NCI-H524 treated with DMSO at 0.1 percent for 48 hours (cell line): ENCODE results near the gene HDGFL2.
"Not testable (repeated sequence)": the region's sequence is repeated elsewhere in the genome, so short reads cannot be mapped to it uniquely, and the experiment has no call there.

Experiments
- DNase-seq: peaks from one replicate; lab custom pipeline; 2025; lab: John Stamatoyannopoulos, UW

Gene HDGFL2

DNA sequence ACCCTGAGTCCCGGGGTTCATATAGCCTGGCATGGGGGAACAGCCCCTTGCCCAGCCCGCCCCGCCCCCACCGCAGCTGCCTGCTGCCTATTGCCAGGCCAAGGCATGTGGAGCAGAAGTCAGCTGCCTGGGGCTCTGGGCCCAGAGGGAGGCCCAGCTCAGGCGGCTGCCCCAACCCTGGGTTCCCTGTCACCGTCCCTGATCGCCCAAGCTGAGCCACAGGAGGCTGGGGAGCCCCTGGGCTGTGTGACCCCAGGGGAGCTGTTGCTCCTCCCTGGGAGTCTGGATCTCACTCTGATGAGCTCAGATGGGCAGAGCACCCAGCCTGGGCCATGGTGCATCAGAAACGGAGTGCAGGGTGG is 44.8 kb downstream of the HDGFL2 start:
- no peak for DNase-seq

DNA sequence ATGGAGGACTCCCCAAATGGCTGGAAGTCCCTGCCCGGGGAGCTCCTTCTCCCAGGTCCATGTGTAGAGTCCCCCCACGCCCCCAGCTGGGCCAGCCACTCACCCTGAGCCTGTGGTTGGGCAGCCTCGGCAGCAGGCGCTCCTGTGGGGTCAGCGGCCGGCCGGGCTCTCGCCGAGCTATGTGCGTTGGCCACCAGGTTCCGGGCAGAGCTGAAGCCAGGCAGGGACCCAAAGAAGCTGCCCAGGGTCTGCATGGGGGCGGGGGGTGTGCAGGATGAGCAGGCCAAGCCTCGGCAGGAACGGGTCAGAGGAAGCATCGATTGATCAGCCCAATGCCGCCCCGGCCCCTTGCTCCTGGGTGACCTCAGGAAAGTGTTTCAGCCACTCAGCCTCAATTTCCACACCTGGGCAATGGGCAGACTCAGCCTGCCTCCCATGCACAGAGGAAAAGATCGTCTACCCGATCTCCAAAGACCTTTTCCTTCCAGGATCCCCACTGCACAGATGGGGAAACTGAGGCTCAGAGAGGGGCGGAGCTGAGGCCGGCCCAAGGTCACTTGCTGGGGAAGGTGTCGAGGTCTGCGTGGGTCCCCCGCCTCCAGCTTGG is 45.5 kb downstream of the HDGFL2 start:
- no peak for DNase-seq

DNA sequence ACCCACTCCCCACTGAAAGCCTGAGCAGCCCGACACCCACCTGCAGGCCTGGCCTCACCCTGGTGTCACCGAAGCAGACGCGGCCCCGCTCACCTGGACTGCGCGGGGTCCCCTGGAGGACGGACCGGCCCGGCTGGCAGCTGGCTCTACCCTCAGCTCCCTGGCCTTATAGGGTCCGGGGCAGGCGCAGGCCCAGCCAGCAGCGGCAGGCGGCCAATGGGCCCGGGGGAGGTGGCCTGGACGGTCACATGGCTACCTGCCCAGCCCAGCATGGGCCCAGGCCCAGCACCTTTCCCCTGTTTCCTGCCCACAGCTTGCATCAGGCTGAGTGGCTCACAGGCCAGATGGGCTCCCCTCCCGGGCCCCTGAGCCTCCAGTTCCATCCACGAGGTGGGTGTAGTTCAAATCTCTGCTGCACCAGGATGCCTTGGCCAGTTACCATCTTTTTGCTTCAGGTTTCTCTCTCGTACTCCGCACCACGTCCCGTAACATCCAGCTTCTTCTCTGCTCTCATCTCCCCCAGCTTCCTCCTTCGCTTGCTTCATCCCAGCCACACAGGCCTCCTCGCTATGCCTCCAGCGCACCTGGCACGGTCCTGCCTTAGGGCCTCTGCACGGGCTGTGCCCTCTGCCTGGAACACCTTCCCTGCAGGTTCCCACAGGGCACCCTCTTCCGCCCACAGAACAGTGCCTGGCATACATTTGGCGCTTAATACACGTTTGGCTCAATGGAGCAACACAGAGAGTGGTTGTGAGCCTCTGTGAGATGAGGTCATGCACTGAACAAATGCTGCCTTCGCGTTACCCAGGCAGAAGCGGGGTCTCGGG is 46.5 kb downstream of the HDGFL2 start, which contains the start of gene PLIN4:
TSS of gene PLIN4 (minus strand) at position 142 of the 827 bp plus-strand sequence. CDS start 214 bp downstream, outside the sequence.
- no peak for DNase-seq

DNA sequence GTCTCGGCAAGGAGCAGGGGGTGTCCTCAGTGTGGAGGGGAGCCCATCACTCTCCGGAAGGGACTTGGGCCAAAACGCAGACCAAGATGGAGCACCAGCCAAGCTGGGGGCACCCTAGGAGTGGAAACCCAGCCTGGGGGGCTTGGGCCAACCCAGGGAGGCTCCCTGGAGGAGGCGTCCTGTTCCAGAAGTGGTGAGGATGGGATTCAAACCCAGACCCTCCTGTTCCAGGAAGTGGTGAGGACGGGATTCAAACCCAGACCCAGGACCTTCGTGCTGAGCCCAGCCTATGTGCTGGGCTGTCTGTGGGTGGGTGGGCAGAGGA is 47.0 kb downstream of the HDGFL2 start:
- no peak for DNase-seq

DNA sequence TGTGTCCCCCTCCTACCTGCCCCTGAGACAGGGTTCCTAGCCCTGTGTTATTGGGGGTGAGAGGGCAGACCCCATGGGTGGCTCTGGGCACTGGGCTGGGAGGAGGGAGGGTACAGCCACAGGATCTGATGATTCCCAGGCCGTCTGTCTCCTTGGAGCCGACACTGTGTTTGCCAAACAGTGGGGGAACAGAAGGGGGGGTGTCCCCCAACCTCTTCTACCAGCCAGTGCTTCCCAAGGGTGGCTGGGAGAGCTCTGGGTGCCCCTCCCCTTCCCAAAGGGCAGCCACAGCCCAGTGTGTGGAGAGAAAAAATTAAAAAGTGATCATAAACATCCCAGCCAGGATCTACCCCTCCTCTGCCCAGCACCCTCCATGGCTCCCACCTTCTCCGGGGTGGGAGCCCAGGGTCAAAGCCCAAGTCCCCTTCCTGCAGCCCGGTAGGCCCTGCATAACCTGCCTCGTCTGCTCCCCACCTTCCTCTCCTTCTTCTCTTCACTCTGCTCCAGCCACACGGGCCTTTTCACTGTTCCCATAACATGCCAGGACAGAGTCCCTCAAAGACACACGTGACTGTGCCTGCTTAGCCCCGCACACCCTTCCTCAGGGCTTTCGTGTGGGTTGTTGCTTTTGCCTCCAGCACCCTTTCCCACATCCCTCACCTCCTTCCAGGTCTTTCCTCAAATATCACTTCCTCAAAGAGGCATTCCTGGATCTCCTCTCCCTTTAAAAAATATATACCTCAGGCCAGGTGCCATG is 47.6 kb downstream of the HDGFL2 start:
- DNase-seq = no peak

DNA sequence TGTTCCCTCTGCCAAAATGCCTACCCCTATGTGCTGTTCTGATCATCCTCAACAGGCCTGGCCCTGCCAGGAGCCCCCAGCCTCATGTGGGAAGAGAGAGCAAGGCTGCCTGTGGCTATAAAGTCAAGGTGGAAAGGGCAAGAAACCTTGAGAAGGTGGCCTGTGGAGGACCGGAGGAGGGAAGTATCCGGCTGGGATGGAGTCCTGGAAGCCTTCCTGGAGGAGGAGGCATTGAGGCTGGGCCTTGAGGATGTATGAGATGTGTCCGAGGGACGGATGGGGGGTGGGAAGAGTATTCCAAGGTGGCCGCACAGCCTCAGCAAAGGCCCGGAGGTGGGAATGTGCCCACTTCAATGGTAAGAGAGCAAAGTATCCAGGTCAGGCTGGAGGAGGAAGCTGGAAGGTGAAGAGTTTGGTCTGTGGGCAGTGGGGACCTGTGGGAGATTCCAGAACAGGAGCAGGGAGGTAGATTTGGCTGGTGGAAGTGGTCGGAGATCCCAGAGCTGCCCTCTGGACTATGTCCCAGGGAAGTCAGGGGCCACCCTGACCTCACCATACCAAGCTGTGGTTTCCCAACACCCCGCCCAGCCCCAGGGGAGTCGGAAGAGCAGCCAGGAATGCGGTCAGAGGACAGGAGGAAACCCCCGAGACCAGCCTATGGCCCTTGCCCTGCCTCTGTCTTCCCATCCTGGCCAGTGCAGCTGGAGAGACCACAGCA is 49.2 kb downstream of the HDGFL2 start:
- no peak for DNase-seq

DNA sequence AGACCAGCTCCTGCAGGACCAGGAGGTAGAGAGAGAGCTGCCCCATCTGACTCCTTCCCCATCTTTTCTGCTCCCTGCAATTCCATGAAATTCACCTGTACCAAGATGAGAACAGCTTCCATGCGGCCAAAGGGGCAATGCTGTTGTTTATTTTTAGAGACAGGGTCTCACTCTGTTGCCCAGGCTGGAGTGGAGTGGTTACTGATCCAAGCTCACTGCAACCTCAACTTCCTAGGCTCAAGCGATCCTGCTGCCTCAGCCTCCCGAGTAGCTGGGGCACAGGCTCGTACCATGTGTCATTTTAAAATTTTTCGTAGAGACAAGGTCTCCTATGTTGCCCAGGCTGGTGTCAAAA is 49.8 kb downstream of the HDGFL2 start:
- no peak for DNase-seq

DNA sequence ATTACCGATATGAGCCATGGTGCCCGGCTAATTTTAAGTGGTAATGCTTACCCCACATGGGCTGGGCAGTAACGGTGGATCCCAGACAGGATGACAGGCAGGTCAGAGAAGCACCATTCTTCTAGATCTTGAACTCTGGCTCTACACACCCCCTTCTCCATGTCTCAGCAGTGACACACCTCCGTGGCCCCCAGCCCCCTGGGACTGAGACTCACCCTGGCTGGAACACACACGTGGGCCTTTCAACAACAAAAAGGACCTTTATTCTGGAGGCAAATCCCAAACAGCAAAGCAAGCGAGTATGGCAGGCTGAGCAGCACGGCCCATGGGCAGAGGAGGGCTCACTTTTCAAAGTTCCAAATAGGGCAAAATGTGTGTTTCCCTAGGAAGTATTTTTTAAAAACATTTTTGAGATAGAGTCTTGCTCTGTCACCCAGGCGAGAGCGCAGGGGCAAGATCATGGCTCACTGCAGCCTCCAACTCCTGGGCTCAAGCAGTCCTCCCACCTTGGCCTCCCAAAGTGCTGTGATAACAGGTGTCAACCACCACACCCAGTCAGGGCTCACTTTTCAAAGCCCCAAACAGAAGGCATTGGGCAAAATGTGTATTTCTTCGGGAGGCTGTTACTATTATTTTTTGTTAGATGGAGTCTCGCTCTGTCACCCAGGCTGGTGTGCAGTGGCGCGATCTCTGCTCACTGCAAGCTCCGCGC is 50.4 kb downstream of the HDGFL2 start:
- DNase-seq = no peak

DNA sequence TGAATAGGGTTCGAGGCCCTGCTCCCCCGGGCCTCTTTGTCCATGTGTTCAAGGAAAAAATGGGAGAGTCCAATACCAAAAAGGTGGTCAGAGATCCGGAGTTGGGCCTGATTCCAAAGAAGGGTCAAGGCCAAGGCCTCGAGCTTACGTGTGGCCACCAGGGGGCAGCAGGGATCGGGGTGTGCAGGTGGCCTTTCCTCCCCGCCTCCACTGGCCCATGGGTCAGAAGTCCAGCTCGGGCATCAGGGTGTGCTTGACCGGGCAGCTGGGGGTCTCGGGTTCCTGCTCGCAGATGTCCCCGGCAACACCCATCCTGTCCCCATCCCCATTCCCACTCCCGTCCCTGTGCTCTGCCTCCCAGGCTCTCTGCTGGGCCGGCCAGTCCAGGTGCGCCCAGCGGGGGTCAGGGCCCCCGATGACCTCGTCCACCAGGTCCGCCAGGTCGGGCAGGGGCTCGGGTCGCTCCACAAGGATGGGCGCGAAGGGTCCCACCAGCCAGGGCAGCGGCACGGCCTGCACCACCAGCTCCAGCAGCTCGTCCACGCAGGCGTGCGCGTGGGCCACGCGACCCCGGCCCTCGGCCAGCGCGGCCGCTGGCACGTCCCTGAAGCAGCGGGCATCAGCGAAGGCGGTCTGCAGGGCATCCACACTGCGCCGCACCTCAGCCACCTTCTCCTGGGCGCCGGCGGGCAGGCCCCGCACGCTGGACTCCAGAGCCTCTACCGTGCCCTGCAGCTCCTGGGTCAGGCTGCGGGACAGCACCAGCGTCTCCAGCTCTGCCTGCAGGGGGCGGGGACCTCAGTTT is 51.4 kb downstream of the HDGFL2 start:
- no peak for DNase-seq

DNA sequence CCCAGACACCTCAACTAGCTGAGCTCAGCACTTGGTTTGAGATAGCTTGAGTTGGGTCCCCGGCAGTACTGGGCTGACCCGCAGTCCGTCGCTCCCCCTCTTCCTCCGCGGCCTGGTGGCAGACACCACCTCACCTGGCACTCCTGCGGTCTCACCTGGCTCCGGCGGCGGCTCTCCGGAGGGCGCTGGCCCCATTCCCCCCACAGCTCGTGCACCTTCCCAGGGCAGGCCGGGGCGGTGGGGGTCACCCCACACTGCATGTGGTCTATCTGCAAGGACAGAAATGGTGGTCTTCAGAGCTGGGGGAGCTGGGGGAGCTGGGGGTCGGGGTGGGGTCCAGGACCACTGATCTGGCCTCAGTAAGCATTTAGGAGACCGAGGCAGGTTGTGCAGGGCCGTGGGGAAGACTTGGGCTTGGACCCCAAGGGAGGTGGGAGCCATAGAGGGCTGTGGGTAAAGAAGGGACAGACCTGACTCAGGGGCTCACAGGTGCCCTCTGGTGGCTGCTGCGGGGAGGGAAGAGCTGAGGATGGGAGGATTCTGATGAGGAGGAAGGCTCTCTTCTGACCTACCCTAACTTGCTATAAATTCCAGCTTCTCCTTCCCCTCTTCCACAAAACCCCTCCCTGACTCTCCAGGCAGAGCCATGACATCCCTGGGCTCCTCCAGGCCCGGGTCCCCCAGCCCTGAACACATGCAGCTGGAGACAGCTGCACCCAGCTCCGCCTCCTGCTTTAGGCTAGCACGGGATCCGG is 52.9 kb downstream of the HDGFL2 start:
- DNase-seq = no peak

DNA sequence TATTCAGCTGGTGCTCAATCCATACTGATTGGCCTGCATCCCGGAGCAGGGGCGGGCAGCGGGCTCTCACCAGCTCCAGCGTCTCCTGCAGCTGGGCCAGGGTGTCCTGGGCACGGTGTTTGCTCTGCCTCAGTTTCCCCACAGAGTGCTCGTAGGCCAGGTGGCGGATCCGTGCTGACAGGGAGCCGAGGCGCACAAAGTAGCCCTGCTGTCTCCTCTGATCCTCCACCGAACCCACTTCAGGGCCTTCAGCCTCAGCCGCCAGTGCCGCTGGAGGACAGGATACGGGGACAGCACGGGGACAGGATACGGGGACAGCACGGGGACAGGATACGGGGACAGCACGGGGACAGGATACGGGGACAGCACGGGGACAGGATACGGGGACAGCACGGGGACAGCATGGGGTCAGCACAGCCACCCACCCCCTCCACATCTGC is 53.5 kb downstream of the HDGFL2 start:
- DNase-seq = no peak

DNA sequence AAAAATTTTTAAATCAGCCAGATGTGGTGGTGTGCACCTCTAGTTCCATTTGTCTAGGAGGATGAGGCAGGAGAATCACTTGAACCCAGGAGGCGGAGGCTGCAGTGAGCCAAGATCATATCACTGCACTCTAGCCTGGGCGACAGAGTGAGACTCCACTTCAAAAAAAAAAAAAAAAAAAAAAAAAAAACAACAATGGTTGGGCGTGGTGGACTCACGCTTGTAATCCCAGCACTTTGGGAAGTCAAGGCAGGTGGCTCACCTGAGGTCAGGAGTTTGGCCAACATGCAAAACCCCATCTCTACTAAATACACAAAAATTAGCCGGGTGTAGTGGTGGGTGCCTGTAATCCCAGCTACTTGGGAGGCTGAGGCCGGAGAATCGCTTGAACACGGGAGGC is 55.3 kb downstream of the HDGFL2 start:
- not testable (repeated sequence) for DNase-seq

DNA sequence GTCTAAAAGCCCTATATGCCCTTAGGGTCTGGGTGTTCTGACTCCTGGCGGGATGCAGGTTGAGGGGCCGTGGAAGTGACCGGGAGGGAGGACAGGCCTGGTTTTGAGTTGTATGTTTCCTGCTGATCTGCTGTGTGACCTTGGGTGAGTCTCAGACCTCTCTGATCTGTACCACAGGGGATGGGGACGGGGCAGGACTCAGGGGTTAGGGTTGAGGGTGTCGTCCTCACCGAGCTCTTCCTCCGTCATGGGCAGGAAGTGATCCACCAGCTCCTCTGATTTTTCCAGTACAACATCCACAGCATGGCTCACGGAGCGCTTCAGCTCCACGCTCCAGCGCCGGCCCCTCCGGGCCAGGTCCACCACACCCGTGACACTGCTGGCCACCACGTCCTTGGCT is 56.7 kb downstream of the HDGFL2 start:
- no peak for DNase-seq

DNA sequence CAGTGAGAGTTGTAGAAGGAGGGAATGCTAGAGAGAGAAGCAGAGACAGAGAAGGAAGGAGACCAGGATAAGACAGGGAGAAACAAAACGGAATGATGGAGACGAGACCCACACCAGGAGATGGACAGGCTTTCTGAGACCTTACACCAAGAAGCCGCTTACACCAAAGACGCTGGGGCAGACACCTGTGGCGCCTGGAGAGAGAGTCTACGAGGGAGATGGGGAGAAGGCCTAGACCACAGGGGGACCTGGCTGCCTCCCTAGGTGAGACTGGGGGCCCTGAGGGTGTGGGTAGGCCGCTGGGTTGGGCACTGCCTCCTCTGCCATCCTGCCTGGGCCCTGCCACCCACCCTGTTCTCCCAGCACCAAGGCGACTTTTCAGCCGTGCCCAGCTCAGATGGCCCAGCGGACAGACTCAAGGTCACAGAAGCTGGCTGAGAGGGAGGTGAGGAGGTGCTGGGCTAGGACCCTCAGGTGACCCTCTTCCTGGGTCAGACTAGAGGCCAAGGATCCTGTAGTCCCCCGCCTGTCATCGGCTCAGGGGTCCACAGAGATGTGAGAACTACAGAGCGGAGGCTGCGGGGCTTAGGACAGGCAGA is 57.9 kb downstream of the HDGFL2 start:
- DNase-seq = no peak

DNA sequence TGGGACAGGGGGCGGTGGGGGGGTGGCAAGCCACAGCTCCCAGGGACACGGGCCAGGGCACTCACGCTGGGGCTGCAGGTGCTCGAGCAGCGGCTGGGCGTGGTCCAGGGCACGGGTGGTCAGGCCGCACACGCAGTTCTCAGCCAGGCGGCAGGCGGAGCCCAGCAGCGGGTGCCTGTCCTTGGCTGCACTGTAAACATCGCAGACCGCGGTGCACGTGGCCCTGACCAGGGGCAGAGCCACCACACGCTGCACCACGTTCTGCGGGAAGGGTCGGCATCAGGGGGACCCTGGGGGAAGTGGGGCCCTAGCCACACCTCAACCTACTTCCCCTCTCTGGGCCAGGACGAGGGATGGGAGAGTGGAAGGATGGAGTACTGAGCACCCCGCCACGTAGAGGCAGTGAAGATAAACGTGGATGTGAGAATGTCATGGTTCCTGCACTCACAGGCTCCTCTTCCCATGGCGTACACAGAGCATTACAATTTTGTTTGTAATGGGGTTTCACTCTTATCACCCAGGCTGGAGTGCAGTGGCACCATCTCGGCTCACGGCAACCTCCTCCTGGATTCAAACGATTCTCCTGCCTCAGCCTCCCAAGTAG is 59.6 kb downstream of the HDGFL2 start:
- DNase-seq = no peak

DNA sequence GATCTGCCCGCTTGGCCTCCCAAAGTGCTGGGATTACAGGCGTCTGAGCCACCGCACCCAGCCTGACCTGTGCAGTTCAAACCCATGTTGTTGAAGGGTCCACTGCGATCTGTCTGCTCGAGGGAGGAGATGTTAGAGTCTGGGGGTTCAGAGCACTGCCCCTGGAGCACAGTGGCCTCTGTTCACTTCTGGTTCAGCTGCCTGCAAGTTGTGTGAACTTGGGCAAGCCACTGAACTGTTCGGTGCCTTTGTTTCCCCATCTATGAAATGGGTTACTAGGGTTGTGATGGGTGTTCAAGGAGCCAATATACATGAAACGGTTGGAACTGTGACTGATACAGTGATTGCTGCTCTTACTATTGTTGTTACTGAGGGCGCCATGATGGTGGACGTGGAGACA is 61.2 kb downstream of the HDGFL2 start:
- DNase-seq = no peak

DNA sequence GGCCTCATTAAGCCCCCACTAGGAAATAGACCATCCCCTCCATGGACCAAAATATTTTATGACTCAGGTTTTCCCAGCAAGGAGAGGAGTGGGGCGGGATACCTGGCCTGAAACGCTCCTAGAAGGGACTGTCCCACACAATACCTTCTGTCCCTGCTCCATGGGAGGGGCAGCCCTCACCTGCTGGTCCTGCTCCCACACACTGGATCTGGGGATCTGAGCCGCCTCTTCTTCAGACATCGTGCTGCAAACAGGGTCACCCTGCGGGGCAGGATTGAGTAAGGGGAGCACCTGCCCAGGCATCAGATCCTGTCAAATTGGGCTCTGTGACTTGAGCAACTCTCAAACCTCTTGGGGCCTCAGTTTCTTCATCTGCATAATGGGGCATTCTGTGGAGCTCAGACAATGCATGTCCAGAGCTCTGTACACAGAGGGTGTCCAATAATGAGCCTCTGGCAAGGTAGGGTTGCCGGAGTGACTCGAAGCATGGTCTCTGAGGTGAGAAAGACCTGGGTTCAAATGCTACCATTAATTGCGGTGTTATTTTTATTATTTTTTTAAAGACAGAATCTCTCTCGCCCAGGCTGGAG is 61.8 kb downstream of the HDGFL2 start:
- no peak for DNase-seq

DNA sequence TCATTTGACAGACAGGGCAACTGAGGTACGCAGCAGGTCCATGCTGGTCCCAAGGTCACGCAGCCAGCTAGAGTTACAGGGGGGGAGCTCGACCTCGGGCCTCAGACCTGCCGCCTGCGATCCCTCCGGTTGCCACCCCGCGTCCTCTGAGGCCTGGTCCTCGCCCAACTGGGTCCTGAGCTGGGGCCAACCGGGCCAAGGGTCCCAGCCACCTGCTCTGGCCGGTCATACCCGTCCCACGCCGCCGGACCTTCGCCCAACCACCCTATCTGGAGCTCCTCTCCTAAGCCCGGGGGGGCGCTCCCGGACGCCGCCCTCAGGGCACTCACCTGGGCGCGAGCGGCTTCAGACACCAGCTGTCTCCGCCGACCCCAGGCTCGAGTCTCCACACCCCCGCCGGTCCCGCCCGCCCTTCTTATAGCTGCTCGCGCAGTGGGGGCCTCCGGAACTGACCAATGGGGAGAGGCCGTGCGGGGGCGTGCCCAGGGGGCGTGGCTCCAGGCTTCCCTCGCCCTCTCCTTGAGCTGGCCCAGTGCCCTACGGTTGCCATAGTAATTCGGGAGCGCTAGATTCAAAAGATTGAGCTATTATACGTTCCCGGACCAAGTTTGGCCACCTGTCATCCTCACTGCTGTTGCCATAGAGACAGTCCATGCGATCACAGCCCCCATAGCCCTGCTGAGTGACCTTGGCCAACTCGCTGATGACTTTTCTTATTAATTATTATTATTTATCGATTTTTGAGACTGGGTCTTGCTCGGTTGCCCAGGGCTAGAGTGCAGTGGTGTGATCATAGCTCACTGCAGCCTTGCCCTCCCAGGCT is 63.0 kb downstream of the HDGFL2 start, which contains the start of gene PLIN5:
TSS of gene PLIN5 (minus strand) at position 389 of the 823 bp plus-strand sequence. CDS start 1,150 bp downstream, outside the sequence.
- peak; percentile 91 for DNase-seq
